Myocyte (in vitro differentiated cells): Measurements from ENCODE around the gene SDHC. TPM values are rescaled to one million over a fixed set of nuclear protein-coding genes. Genes with fewer than 3 reads are reported as not detected.

Experiments used
- total RNA-seq: library from RNA; depleted of rRNA; stranded (reverse); fragments of >200 nt; gene quantifications from 2 replicates; pipeline ENCODE4 v1.2.3, GENCODE V29; 2014

Gene SDHC
- total RNA-seq, 1 donor from 2014 or later: 17.8 TPM

Other genes starting within 250 kb of the SDHC start
- not detected in 2 replicates for gene ARHGAP30, start 244.5 kb upstream of the SDHC start, total RNA-seq
- gene NECTIN4, start 224.8 kb upstream of the SDHC start, total RNA-seq: 0.16 TPM in 1 of 2 replicates, not detected in the other
- 1.1 and 6.8 TPM in 2 replicates for gene KLHDC9, start 216.0 kb upstream of the SDHC start, total RNA-seq
- 53.7 and 64.6 TPM in 2 replicates for gene PFDN2, start 196.3 kb upstream of the SDHC start, total RNA-seq
- gene NIT1, start 196.3 kb upstream of the SDHC start, total RNA-seq: 23.6 TPM in 2 replicates
- 26.8 and 28.8 TPM in 2 replicates for gene DEDD, start 181.7 kb upstream of the SDHC start, total RNA-seq
- 67.2 and 78.5 TPM in 2 replicates for gene UFC1, start 160.4 kb upstream of the SDHC start, total RNA-seq
- 11.1 and 11.5 TPM in 2 replicates for gene USP21, start 154.9 kb upstream of the SDHC start, total RNA-seq
- 9.4 and 18.5 TPM in 2 replicates for gene PPOX, start 148.0 kb upstream of the SDHC start, total RNA-seq
- 32.8 and 34.3 TPM in 2 replicates for gene B4GALT3, start 136.9 kb upstream of the SDHC start, total RNA-seq
- gene ADAMTS4, start 115.3 kb upstream of the SDHC start, total RNA-seq: 19.7 and 22.4 TPM in 2 replicates
- gene NDUFS2, start 112.0 kb upstream of the SDHC start, total RNA-seq: 162 TPM in 2 replicates
- not detected in 2 replicates for gene FCER1G, start 99.1 kb upstream of the SDHC start, total RNA-seq
- gene APOA2, start 90.8 kb upstream of the SDHC start, total RNA-seq: not detected in 2 replicates
- 11.9 and 12.0 TPM in 2 replicates for gene TOMM40L, start 88.3 kb upstream of the SDHC start, total RNA-seq
- not detected in 2 replicates for gene NR1I3, start 76.2 kb upstream of the SDHC start, total RNA-seq
- not detected in 2 replicates for gene PCP4L1, start 55.6 kb upstream of the SDHC start, total RNA-seq
- gene MPZ, start 4.4 kb upstream of the SDHC start, total RNA-seq: 1.7 and 2.8 TPM in 2 replicates
- gene CFAP126, start 53.5 kb downstream of the SDHC start, total RNA-seq: not detected in 2 replicates
- gene FCGR2A, start 191.1 kb downstream of the SDHC start, total RNA-seq: not detected in 2 replicates
- gene HSPA6, start 210.2 kb downstream of the SDHC start, total RNA-seq: not detected in 2 replicates
- gene FCGR3A, start 235.4 kb downstream of the SDHC start, total RNA-seq: not detected in 2 replicates